Right cardiac atrium (tissue), 5 donors: Measurements from ENCODE around the gene SPINT4. TPM values are rescaled to one million over a fixed set of nuclear protein-coding genes. Genes with fewer than 3 reads are reported as not detected.
"Not testable (repeated sequence)": the region's sequence is repeated elsewhere in the genome, so short reads cannot be mapped to it uniquely, and the experiment has no call there.

Experiments used
- ATAC-seq, 2 donors: fragments of 200-7000 bp; cut with Tn5 transposase; one replicate each; pipeline versions ENCODE4 v1.8.0 to v1.9.1; 2020; ENCODE audit warnings: moderate library complexity in 2 of 2, mild to moderate bottlenecking in 1 of 2
- DNase-seq, 3 donors: peaks; one replicate each; pipeline ENCODE4 v3.0.0-alpha.2; 2020
- H3K27ac ChIP-seq: one replicate; pipeline ENCODE4 v1.5.1; 2013; ENCODE audit warnings: mild to moderate bottlenecking, low read length, control low read depth, moderate library complexity
- H3K27me3 ChIP-seq: one replicate; pipeline ENCODE4 v1.6.1; 2013; ENCODE audit not compliant: control insufficient read depth, insufficient read depth
- H3K4me1 ChIP-seq: one replicate; pipeline ENCODE4 v1.6.1; 2013; ENCODE audit warnings: low read length; ENCODE audit not compliant: control insufficient read depth, insufficient read depth
- H3K4me3 ChIP-seq: one replicate; pipeline ENCODE4 v1.5.1; 2013; ENCODE audit warnings: low read length, control low read depth
- H3K9me3 ChIP-seq: one replicate; pipeline ENCODE4 v1.6.1; 2013; ENCODE audit warnings: low read length; ENCODE audit not compliant: control insufficient read depth
- WGBS: extraction: QIAGEN DNeasy Blood & Tissue Kit; methylation state at CpG from one replicate; pipeline ENCODE4 v1.1.7; 2013; 5-methylcytosine and 5-hydroxymethylcytosine counted together
- intact Hi-C, 4 donors: fragments of 100-400 bp; cut with DNase I; formaldehyde crosslinking; loops; one replicate each; pipeline versions ENCODE4 v1.11.0 to v1.14.0; 2022 to 2023
- long read RNA-seq, 4 donors: library from polyadenylated mRNA; unstranded; transcript quantifications; one replicate each; pipeline ENCODE4 v2.0.0, GENCODE V29; 2020 to 2021
- polyA plus RNA-seq: library from polyadenylated mRNA; stranded (reverse); fragments of 200-250 nt; gene quantifications from one replicate; pipeline ENCODE4 v1.2.3, GENCODE V29; 2013
- total RNA-seq, 4 donors: library from RNA; stranded (reverse); fragmentation: NEBNext Ultra II Directional; extraction: Animal tissue kit (Norgen Biotek cat#: 25700); gene quantifications; one replicate each; pipeline ENCODE4 v1.2.1, GENCODE V29; 2021
- donor health status: healthy with polysubstance abuse.
- donor health status: DM: no; HTN: yes; CAD: no.
- donor health status: DM: no; HTN: no; CAD: no.
- donor health status: DM: no; HTN: yes; CAD: no; lungs with severe emphysema.
- donor health status: DM: yes; HTN: yes; CAD: no.

Gene SPINT4
- total RNA-seq (not detected), polyA plus RNA-seq (not detected)
- long read RNA-seq, donor 1, result 0 reads
- long read RNA-seq, donor 2, result 0 reads
- long read RNA-seq, donor 3, result 0 reads
- long read RNA-seq, donor 4, result 0 reads

GRCh38 chr20:45722047-45722446 lies at the start of gene SPINT4:
TSS of gene SPINT4 (plus strand) at chr20:45722347. CDS start at chr20:45722368, 21 bp downstream.
- DNase-seq, result no peak
- ATAC-seq, result no peak
- H3K9me3 ChIP-seq, result no peaks in the 10 kb centered on the region
- no peak within 1 kb of the TSS for H3K27ac ChIP-seq
- WGBS, result 59% methylated on average over 1 of the region's 1 CpG
- no peaks in the 10 kb centered on the region for H3K27me3 ChIP-seq
- H3K4me3 ChIP-seq, result no peak within 1 kb of the TSS
- H3K4me1 ChIP-seq, result no peaks in the 10 kb centered on the region
- intact Hi-C loops, result no loop called here

GRCh38 chr20:45672765-45673164 lies 49.4 kb upstream of the SPINT4 start:
- no peaks in the 10 kb centered on the region for H3K9me3 ChIP-seq
- H3K4me3 ChIP-seq, result no peak overlapping the region
- no peaks in the 10 kb centered on the region for H3K4me1 ChIP-seq
- intact Hi-C loops, result no loop called here
- H3K27me3 ChIP-seq, result no peaks in the 10 kb centered on the region
- H3K27ac ChIP-seq, result no peak overlapping the region
- DNase-seq, result no peak
- ATAC-seq, result no peak

GRCh38 chr20:45679650-45680049 lies 42.5 kb upstream of the SPINT4 start:
- no peak for DNase-seq
- H3K27me3 ChIP-seq, result no peaks in the 10 kb centered on the region
- no peaks in the 10 kb centered on the region for H3K4me1 ChIP-seq
- intact Hi-C loops, result no loop called here
- H3K27ac ChIP-seq, result no peak overlapping the region
- H3K9me3 ChIP-seq, result peaks cover 12% of the 10 kb centered on the region
- no peak for ATAC-seq
- H3K4me3 ChIP-seq, result no peak overlapping the region

GRCh38 chr20:45685896-45686295 lies 36.3 kb upstream of the SPINT4 start:
- no peak for DNase-seq

DNA sequence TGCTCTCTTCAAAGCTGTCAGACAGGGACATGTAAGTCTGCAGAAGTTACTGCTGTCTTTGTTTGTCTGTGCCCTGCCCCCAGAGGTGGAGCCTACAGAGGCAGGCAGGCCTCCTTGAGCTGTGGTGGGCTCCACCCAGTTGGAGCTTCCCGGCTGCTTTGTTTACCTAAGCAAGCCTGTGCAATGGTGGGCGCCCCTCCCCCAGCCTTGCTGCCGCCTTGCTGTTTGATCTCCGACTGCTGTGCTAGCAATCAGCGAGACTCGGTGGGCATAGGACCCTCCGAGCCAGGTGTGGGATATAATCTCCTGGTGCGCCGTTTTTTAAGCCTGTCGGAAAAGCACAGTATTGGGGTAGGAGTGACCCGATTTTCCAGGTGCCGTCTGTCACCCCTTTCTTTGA lies 28.8 kb upstream of the SPINT4 start:
- intact Hi-C loops, H3K4me3 ChIP-seq, ATAC-seq, H3K4me1 ChIP-seq, H3K27me3 ChIP-seq, H3K9me3 ChIP-seq, H3K27ac ChIP-seq, DNase-seq: not testable (repeated sequence)
- WGBS, result 90% methylated on average over 12 of the region's 12 CpGs

More at GRCh38 chr20:45685896-45686295, 36.3 kb upstream of the SPINT4 start:
- ATAC-seq, result no peak
- Histone ChIP-seq H3K9me3 (no peaks in the 10 kb centered on the region), H3K27me3 (no peaks in the 10 kb centered on the region), H3K4me3 (no peak overlapping the region), H3K4me1 (no peaks in the 10 kb centered on the region), H3K27ac (no peak overlapping the region)
- intact Hi-C loops, result no loop called here
- 65% methylated on average over 3 of the region's 3 CpGs for WGBS

- Histone ChIP-seq H3K4me1 (no peaks in the 10 kb centered on the region), H3K9me3 (no peaks in the 10 kb centered on the region), H3K4me3 (no peak overlapping the region), H3K27me3 (no peaks in the 10 kb centered on the region), H3K27ac (no peak overlapping the region)
- DNase-seq (no peak), ATAC-seq (no peak)
- 89% methylated on average over 2 of the region's 2 CpGs for WGBS
- intact Hi-C loops, result no loop called here
These were observed 26.7 kb upstream of the SPINT4 start for GRCh38 chr20:45695496-45695895.

GRCh38 chr20:45701104-45701503 lies 21.0 kb upstream of the SPINT4 start:
- Histone ChIP-seq H3K4me1 (no peaks in the 10 kb centered on the region), H3K27ac (no peak overlapping the region), H3K4me3 (no peak overlapping the region), H3K27me3 (no peaks in the 10 kb centered on the region), H3K9me3 (no peaks in the 10 kb centered on the region)
- no peak for DNase-seq
- ATAC-seq, result no peak
- WGBS, result 64% methylated on average over 4 of the region's 4 CpGs
- intact Hi-C loops, result no loop called here

DNA sequence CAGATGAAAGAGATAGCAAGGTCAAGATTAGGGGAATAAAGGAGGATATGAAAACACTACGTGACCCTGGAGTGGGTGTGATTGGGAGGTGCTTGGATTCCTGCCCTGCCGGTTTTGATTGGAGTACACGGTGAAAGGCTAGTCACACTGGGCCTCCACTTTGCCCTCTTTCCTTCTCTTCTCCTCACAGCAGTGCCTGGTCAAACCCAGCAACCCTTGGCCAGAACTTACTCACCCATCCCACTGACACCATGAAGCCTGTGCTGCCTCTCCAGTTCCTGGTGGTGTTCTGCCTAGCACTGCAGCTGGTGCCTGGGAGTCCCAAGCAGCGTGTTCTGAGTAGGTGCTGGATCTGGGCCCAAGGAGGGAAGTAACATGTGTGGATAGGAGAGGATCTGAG lies 20.3 kb upstream of the SPINT4 start, which contains the start of gene WFDC13:
Gene WFDC13, plus strand, starts transcription at position 166 of the 400 bp plus-strand sequence. Its CDS starts 86 bp downstream, at position 252.
- H3K9me3 ChIP-seq, result no peaks in the 10 kb centered on the region
- H3K27ac ChIP-seq, result no peak within 1 kb of the TSS
- no peaks in the 10 kb centered on the region for H3K27me3 ChIP-seq
- intact Hi-C loops, result no loop called here
- no peak within 1 kb of the TSS for H3K4me3 ChIP-seq
- H3K4me1 ChIP-seq, result no peaks in the 10 kb centered on the region
- no peak for ATAC-seq
- no peak for DNase-seq
- 65% methylated on average over 4 of the region's 4 CpGs for WGBS

GRCh38 chr20:45704969-45705637 lies 17.0 kb upstream of the SPINT4 start, which contains the start of gene WFDC10B:
TSS of gene WFDC10B (minus strand) at chr20:45705019. CDS start at chr20:45685992, 19,027 bp downstream.
- WGBS, result 86% methylated on average over 1 of the region's 1 CpG
- H3K27ac ChIP-seq, result no peak within 1 kb of the TSS
- H3K27me3 ChIP-seq, result no peaks in the 10 kb centered on the region
- intact Hi-C loops, result no loop called here
- H3K9me3 ChIP-seq, result no peaks in the 10 kb centered on the region
- ATAC-seq (no peak), DNase-seq (no peak)
- H3K4me1 ChIP-seq, result no peaks in the 10 kb centered on the region
- no peak within 1 kb of the TSS for H3K4me3 ChIP-seq

GRCh38 chr20:45716141-45716688 lies 5.9 kb upstream of the SPINT4 start:
- H3K4me1 ChIP-seq, intact Hi-C loops, H3K27ac ChIP-seq, H3K4me3 ChIP-seq, DNase-seq, H3K27me3 ChIP-seq, ATAC-seq, H3K9me3 ChIP-seq: not testable (repeated sequence)

DNA sequence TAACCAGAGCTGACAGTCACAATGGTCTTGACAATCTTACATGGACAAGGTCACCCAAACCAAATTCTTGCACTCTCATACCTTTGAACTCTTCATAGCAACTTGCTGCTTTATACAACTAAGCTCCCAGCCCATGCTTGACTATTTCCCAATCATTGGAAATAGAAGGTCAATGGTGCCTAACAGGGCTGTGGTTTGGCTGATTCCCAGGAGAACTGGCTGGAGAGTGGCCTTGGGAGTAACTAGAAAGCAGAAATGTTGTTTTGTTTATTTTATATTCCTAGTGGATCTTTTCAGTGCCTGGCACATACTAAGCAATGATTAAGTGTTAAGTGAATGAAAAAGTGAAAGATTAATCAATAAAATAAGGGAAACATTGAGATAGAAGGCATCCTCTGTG lies 3.0 kb downstream of the SPINT4 start:
- Histone ChIP-seq H3K4me1 (no peaks in the 10 kb centered on the region), H3K27ac (no peak overlapping the region), H3K9me3 (no peaks in the 10 kb centered on the region), H3K4me3 (no peak overlapping the region), H3K27me3 (no peaks in the 10 kb centered on the region)
- intact Hi-C loops, result no loop called here
- DNase-seq (no peak), ATAC-seq (no peak)
